Skin of body (tissue), 3 donors: ENCODE results near the gene UBA3. TPM values are rescaled to one million over a fixed set of nuclear protein-coding genes. Genes with fewer than 3 reads are reported as not detected.

Experiments used
- DNase-seq: peaks from one replicate; lab custom pipeline; 2025; lab: John Stamatoyannopoulos, UW
- small RNA-seq: library from RNA; depleted of rRNA; stranded (forward); fragments of <200 nt; gene quantifications from one replicate; pipeline ENCODE3, GENCODE V24; 2014; ENCODE audit warnings: low replicate concordance
- total RNA-seq: library from RNA; depleted of rRNA; stranded (reverse); fragments of >200 nt; gene quantifications from one replicate; pipeline ENCODE4 v1.2.3, GENCODE V29; 2014

UBA3 gene
- total RNA-seq, 1 donor from 2014 or later: 74.8 TPM

- no peak for DNase-seq
These were observed 67.9 kb downstream of the UBA3 start for GRCh38 chr3:69012100-69012799.

GRCh38 chr3:69011096-69011730 is 69.0 kb downstream of the UBA3 start:
- no peak for DNase-seq

- DNase-seq: no peak
These were observed 70.4 kb downstream of the UBA3 start for GRCh38 chr3:69009559-69010410.

GRCh38 chr3:69008980-69009379 is 71.2 kb downstream of the UBA3 start:
- DNase-seq: no peak

- no peak for DNase-seq
These were observed 74.2 kb downstream of the UBA3 start for GRCh38 chr3:69005791-69006482.

- peak; percentile 2 for DNase-seq
These were observed 74.9 kb downstream of the UBA3 start for GRCh38 chr3:69005071-69005790.

Small RNA genes lying within 50 kb of the gene (small RNA-seq; reads per million reads assigned to genes)
- gene MIR3136: not detected

Other genes starting within 250 kb of the UBA3 start
- not detected for gene TAFA4, start 147.8 kb downstream of the UBA3 start, total RNA-seq
- 18.2 TPM for gene EOGT, start 66.7 kb downstream of the UBA3 start, total RNA-seq
- gene TMF1, start 28.0 kb downstream of the UBA3 start, total RNA-seq: 38.2 TPM
- 72.7 TPM for gene ARL6IP5, start 4.6 kb upstream of the UBA3 start, total RNA-seq
- gene LMOD3, start 42.2 kb upstream of the UBA3 start, total RNA-seq: 8.9 TPM